HL-60/S4 treated with retinoic acid at 250 ng/mL for 4 days and 3 days (cell line): Measurements from ENCODE around the gene BMP8B.
"Not testable (repeated sequence)": the region's sequence is repeated elsewhere in the genome, so short reads cannot be mapped to it uniquely, and the experiment has no call there.

ENCODE experiments used
- in situ Hi-C: fragments of 300-500 bp; cut with MboI; formaldehyde crosslinking; loops from 2 replicates; pipeline ENCODE4 v1.7.0; 2022; ENCODE audit warnings: low sequenced_read_pairs

BMP8B gene

DNA sequence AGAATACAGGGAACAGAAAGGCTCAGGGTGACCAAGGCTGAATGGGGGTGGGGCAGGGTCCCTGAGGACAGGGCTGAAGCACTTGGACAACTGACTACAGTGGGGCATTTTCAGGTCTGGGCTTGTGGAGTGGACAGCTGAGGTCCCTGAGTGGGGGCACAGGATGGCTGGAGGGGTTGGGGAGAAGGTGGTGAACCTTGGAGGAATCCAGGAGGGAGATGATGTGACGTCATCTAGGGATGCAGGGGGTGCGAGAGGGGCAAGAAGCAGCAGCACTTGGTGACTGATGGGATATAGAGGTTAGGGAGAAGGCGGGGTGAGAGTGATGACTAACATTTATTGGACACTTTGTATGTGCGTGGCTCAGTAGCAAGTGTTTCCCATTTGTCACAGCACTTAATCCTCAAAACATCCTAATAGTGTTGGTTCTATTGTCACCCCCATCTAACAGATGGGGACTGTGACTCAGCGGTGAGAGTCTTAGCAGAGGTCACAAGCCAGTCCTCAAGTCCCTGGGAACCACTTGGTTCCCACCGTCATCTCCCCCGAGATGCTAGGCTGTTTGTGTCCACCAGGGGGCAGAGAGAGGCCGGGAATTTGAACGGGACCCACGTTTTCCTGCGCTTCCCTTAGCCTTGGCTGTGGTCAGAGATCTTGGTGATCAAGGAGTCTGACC, 27.9 kb upstream of the BMP8B start:
- in situ Hi-C loops: loop anchor here (10.0 kb wide), 1 partner anchor 158 kb away; no protein-coding TSS in a partner anchor

DNA sequence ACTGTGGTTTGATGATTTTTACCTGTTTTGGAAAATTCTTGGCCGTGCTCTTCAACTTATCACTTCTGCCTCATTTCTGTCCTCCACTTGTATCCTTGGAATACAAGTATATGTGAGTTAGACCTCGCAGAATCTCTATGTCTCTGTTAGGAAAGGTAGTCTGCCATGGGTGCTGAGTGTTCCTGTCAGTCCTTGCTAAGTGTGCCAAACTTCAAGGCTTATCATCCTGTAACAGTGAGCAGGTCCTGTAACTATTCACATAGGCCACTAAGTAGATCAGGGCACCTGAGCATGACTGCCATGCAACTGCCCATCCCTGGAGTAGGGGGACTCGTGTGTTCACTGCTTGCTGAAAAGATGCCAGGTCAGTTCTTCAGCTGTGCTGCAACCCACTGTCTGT, 24.2 kb upstream of the BMP8B start:
- in situ Hi-C loops: loop anchor here (10.0 kb wide), 1 partner anchor 162 kb away; no protein-coding TSS in a partner anchor

DNA sequence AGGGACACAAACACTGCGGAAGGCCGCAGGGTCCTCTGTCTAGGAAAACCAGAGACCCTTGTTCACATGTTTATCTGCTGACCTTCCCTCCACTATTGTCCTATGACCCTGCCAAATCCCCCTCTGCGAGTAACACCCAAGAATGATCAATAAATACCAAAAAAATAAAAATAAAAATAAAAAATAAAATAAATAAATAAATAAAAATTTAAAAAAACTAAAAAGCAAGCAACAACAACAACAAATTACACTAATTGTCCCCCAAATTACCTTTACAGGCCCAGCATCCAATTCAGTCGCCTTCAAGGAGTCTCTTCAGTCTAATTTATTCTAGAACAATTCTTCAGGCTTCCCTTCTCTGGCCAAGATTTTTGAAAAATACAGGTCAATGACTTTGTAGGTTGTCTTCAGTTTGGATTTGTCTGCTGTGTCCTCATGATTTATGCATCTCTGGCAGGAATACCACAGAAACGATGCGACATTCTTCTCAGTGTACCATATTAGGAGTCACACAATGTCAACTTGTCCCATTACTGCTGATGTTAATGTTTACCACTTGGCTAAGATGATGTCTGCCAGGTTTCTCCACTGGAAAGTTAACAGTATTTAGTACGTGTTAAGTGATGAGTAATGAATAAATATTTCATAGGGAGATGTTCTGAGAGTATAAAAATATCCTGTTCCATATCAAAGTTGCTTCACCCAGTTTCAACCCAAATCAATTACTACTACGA, 20.3 kb upstream of the BMP8B start:
- in situ Hi-C loops: no loop called here

DNA sequence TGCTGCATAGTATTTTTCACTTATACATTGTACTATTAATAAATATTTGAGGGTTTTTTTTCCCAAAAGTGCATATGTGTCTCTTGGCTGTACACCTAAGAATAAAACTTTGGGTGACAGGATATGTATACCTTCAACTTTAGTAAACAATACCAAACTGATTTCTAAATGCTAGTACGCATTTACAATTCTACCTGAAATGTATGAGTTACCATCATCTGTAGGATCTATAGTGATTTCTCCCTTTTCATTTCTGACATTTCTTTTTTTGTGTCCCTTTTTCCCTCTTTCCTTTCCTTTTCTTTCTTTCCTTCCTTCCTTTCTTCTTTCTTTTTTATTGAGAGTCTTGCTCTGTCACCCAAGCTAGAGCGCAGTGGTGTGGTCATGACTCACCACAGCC, 16.7 kb upstream of the BMP8B start:
- in situ Hi-C loops: no loop called here

DNA sequence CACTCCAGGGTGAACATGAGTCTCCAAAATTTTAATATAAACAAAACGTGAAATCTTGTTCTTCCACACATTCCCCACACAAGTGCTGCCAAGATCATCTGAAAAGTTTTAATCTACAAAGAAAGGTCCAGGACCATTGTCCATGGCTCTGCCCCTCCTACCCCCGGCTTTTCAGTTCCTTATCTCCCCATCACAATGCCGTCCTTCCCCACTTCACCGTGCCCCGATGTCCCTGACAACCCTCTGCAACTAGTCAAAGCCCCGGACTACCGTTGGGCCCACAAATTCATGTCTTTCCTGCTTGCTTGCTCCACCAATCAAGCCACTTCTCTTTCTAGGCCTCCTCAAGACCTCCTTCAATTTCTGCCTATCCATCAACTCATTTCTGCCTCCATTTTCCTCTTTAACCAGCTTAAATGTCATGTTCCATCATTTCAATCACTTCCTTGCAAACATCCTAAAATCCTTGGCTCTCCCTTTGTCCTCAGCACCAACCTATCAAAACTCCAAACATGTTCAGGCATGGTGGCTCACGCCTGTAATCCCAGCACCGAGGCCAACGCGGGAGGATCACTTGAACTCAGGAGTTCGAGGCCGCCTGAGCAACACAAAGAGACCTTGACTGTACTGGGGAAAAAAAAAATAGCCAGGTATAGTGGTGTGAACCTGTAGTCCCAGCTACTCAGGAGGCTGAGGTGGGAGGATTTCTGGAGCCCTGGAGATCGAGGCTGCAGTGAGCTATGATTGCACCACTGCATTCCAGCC, 14.0 kb upstream of the BMP8B start:
- in situ Hi-C loops: no loop called here

DNA sequence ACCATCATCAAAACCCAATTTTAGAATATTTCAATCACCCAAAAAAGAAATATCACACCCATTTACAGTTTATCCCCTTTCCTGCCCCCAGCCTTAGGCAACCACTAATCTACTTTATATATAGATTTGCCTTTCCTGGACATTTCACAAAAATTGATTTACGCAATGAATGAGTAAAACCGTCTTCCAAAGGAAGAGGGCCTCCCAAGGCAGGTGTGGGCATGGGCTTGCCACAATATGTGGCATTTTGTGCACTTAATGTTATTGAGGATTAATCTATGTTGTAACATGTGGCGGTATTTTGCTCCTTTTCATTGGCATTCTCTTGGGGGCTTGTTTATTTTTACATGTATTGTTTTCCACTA, 11.8 kb upstream of the BMP8B start:
- in situ Hi-C loops: no loop called here

DNA sequence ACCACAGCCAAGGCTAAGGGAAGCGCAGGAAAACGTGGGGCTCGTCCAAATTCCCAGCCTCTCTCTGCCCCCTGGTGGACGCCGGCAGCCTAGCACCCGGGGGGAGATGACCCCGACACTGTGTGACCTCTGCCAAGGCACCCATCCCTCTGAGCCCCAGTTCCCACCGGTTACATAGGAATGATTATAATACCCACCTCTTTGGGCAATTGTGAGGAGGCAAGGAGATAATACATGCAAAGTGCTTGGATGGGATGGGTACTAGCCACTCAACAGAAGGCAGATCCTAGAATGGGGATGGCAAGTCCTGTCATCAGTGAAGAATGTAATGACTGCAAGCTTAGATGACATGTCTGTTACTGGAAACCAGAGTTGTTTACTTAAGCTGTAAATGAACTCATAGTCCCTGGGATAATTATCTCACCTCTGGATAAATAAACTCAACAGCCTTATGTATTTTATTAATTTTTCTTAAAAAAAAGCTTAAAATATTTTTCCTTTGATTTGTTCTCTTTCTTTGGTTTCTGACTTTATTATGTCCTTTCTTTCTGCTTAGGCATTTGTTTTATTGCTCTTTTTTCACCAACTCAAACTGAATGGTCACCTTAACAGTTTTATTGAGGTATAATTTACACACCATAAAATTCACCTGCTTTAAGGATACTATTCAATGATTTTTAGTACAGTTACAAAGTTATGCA, 11.3 kb upstream of the BMP8B start:
- in situ Hi-C loops: no loop called here

DNA sequence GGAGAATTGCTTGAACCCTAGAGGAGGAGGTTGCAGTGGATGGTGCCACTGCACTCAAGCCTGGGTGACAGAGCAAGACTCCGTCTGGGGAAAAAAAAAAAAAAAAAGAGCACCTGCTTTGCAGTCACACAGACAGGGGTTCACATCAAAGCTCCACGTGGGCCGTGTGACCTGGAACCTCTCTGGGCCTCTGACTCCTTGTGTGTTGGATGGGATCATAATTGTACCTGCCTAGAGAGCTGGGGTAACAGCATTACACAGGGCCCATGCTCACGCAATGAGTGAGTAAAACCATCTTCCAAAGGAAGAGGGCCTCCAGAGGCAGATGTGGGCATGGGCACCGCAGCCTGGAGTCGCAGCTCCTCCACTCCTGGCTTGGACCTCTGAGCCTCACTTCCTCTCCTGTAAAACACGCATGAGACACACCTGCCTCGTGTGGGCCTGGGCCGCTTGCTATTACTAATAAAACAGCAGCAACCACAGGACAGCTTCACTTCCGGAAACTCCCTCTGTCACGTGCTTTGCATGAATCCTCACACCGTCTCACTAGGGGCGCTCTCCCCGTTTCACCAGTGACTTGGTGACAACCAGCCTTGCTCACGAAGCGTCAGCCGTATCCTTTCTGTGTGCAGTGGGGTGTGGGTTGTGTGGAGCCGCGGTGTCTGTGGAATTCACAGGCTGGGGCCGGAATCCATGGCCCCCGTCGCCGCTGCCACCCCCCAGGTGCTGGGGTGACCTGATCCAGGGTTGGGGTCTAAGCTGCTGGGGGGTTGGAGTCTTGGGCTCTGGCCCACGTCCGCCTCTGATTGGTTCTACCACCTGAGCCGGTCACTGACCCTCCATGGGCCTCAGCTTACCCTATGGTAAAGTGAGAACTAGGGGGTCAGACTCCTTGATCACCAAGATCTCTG, 10.4 kb upstream of the BMP8B start:
- in situ Hi-C loops: not testable (repeated sequence)

DNA sequence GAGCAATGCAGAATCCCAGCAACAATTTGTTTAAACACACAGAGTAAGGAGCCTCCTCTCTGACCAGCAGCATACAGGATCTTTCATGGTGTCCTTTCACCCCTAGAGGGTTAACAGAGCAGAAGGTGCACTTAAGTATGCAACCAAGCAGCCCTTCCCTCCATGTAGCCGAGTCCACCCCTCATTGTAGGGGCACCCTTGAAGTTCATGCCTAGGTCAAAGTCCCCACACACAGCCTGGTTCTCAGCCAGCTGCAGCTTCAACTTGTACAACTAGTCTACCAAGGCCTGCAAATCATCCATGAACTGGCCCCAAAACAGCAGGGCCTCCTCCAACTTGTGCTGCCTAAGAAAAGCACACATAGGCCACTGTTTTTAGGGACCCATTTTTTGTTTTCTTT, 7.0 kb upstream of the BMP8B start:
- in situ Hi-C loops: no loop called here

DNA sequence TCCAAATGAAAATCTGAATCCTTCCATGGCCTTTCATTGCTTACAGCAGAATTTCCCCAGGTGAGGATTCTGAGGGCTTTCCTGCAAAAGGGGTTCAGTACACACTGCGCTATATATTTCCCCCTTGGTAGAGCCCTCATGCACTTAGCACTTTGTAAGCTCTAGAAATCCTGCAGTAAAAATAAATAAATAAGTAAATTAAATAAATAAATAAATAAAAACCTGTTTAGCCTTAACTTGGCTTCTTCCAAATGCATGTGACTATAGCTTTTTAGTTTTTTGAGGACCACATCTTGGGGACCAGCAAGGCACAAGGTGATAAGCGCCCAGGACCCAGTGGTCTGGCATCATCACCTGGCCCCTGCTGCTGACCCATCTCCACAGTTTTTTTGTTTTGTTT, 3.2 kb upstream of the BMP8B start:
- in situ Hi-C loops: no loop called here

DNA sequence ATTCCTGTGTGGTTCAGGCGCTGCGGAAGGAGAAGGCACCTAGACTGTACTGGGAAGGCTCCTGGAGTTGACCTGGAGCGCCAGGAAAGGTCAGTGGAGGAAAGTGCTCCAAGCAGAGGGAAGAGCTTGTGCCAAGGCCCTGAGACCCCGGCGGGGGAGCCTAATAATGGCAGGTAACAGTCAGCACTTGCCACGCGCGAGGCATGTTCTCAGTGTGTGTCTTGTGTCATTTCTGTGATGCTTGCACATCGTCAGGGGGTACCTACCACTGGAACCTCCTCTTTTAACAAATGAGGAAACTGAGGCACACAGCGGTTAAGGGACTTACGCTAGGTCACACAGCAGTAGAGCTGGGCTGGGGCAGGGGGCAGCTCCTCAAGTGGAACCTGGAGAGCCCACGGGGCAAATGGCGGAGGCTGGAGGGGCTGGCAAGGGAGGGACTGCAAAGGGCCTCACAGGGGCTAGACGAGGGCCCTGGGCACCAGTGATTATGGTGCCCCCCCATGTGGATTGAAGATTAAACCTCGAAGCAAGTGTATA, 976 bp upstream of the BMP8B start:
- in situ Hi-C loops: no loop called here

DNA sequence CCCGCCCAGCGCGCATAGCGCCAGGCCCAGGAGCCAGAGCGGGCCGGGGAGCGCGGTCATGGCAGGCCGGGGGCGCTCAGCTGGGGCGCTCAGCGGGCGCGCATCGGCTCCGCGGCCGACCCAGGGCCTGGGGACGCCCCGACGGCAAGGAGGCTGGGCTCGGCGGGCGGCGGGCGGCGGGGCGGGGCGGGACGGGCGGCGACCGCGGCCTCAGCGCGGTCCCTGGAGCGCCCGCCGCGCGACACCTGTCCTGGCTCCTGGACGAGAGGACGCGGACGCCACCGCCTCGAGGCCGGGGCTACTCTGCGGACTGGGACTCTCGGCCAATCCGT, 273 bp downstream of the BMP8B start:
- in situ Hi-C loops: no loop called here

DNA sequence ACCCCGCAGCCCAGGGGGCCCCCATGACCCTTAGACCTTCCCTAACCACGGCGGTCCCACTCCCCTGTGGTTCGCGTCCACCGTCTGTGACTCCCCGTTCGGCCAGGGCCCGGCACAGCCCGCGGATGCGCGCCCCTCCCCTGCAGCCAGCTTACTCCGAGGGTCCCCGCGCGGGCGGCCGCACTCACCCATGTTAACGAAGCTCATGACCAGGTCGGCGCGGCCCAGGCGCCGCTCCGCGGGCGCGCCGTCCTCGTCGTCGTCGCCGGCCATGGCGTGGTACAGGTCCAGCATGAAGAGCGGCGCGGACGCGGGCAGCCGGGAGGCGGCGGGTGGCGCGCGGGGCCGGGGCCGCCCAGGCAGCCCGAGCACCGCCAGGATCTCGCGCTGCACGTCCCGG, 701 bp downstream of the BMP8B start:
- in situ Hi-C loops: not testable (repeated sequence)

DNA sequence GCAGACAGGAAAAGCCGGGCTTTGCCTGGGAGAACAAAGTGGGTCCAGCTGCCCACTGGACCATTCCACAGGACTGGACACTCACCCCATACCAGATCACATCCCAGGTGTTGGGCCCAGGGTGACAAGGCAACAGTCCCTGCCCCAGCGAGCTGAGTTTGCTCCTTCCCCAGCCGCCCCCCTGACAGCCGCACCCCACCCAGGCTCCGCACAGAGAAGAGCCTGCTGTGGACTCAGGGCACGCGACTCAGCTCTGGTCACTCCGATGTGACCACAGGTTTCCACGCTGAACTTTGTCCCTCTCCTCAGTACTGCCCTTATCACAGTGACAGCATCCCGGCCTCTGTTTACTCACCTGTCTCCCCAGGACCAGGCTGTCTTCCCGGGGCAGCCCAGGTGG, 1.2 kb downstream of the BMP8B start:
- in situ Hi-C loops: no loop called here

DNA sequence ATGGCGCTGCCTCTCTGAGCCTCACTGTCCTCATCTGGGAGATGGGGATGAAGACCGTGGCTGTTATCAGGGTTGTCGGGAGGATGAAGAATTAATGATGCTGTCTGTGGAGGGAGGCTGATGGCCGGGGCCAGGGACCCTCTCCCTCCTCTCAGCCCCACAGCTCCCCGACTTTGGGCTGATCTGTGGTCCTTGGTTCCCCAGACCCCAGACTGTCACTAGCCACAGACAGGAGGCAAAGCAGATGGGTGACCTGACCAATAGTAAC, 1.6 kb downstream of the BMP8B start:
- in situ Hi-C loops: not testable (repeated sequence)

DNA sequence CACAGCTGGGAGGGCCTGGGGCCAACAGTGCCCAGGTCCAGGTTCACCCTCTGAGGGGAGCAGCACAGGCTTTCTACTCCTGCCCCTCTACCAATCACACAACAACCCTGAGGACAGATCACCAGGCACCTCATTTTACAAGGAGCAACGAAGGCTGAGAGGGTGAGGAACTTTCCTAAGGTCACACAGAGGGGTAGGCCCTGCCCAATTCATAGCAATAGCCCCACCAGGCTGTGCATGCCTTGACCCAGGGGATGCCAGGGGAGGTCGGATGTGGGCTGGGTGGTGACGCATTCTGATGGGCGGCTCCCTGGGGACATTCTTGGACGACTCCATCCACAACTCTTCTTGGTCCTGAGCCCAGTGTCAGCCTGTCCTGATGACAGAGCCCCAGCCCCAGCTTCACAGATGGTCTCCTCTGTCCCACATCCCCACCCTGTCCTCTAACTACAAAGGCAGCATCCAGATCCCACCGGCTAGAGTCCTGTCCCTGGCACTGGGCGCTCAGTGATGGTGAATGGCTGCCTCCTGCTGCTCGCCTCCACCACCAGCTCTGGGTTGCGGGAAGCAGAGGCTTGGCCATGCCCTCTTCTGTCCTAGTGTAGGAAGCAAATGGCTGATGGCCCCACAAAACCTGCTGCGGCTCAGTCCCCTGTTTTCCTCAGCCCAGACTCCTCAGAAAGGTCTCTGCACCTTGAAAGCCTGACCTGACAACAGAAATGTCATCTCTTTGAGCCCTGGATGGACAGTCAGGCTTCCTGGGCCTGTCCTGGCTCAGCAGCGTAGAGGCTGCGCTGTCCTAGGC, 2.2 kb downstream of the BMP8B start:
- in situ Hi-C loops: not testable (repeated sequence)

DNA sequence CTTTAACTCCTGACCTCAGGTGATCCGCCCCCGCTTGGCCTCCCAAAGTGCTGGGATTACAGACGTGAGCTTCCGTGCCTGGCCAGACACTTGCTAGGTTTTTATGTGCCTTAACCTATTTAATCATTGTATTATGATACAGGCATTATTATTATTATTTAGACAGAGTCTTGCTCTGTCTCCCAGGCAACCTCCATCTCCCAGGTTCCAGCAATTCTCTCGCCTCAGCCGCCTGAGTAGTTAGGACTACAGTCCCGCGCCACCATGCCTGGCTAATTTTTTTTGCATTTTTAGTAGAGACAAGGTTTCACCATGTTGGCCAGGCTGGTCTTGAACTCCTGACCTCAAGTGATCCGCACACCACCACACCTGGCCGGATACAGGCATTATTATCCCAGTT, 6.0 kb downstream of the BMP8B start:
- in situ Hi-C loops: not testable (repeated sequence)

DNA sequence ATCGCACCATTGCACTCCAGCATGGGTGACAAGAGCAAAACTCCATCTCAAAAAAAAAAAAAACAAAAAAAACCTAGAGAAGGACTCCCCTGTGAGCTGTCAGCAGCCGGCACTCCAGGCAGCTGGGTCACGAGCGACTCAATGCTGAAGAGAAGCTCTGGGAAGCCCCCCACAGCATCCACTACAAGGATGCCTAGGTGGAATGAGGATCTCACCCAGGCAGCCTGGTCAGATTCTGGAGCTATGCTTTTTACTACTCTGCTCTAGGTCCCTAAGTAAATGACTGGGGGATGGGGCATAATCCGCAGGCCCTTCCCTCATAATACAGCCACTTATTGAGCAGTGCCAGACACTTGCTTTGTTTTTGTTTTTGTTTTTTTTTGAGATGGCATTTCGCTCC, 6.6 kb downstream of the BMP8B start:
- in situ Hi-C loops: no loop called here

DNA sequence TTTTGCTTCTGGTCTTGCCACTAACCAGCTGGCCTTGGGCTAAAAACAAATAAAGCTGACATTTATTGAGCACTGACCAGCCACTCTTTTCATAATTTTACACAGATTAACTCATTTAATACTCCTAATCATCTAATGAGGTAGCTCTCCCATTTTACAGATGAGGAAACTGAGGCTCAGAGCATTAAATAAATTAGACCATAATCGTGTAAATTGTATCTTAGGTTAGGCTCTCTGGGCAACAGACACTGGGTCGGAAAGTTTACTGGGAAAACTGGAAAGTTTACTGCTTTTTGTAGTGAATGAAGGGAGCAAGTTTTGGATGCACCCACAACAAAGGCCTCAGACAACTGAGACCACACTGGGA, 7.3 kb downstream of the BMP8B start:
- in situ Hi-C loops: no loop called here

DNA sequence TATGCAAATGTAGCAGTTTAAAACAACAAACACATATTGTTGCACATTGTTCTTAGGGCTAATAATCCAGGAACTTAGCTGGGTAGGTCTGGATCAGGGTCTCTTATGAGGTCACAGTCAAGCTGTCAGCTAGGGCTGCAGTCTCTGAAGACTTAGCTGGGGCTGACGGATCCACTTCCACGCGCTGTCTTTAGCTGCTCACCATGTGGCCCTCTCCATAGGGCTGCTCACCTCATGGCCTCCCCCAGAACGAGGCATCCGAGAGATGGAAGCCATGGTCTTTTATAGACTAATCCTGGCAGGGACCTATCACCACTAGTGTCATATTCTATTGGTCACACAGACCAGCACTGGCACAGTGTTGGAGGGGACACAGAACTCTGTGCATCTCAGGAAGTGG, 8.8 kb downstream of the BMP8B start:
- in situ Hi-C loops: no loop called here
